Measurements from ENCODE around the gene MTHFSD. TPM values are rescaled to one million over a fixed set of nuclear protein-coding genes. Genes with fewer than 3 reads are reported as not detected.

MTHFSD gene
- polyA plus RNA-seq, 1 donor (not counting 4 experiments of a cell fraction or from before 2014, with no cell fraction given), result 14.7 TPM

- no peaks in the 10 kb centered on the region for H3K27me3 ChIP-seq (ENCODE audit: control insufficient read depth, extremely low read depth, insufficient read depth, low read length)
- no peaks in the 10 kb centered on the region for H3K4me1 ChIP-seq (ENCODE audit: control insufficient read depth, extremely low read depth, insufficient read depth, low read length)
- H3K9ac ChIP-seq (ENCODE audit: control insufficient read depth, extremely low read depth, insufficient read depth, low read length), result no peak overlapping the region
- H3K36me3 ChIP-seq (ENCODE audit: control insufficient read depth in 2 of 2, extremely low read depth in 1 of 2, insufficient read depth in 2 of 2, low read length in 2 of 2), result peaks cover 8 to 28% of the 10 kb centered on the region in 2 experiments
- TF ChIP-seq, protein P1, sequence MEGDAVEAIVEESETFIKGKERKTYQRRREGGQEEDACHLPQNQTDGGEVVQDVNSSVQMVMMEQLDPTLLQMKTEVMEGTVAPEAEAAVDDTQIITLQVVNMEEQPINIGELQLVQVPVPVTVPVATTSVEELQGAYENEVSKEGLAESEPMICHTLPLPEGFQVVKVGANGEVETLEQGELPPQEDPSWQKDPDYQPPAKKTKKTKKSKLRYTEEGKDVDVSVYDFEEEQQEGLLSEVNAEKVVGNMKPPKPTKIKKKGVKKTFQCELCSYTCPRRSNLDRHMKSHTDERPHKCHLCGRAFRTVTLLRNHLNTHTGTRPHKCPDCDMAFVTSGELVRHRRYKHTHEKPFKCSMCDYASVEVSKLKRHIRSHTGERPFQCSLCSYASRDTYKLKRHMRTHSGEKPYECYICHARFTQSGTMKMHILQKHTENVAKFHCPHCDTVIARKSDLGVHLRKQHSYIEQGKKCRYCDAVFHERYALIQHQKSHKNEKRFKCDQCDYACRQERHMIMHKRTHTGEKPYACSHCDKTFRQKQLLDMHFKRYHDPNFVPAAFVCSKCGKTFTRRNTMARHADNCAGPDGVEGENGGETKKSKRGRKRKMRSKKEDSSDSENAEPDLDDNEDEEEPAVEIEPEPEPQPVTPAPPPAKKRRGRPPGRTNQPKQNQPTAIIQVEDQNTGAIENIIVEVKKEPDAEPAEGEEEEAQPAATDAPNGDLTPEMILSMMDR (optimal IDR thresholded peaks at IDR 0.05 in 1 of 3, IDR thresholded peaks at IDR 0.05 in 1 of 3, conservative IDR thresholded peaks at IDR 0.05 in 1 of 3; ENCODE audit: extremely low read depth in 1 of 3, insufficient read depth in 2 of 3, low read length in 3 of 3), result no peak
- no peak for TF ChIP-seq EZH2 (IDR thresholded peaks at IDR 0.05; ENCODE audit: low read length)
- H3K27ac ChIP-seq (ENCODE audit: control insufficient read depth, insufficient read depth, low read length), result no peak overlapping the region
- H4K20me1 ChIP-seq (ENCODE audit: control insufficient read depth, extremely low read depth, insufficient read depth, low read length), result no peaks in the 10 kb centered on the region
- DNase-seq (ENCODE audit: low read depth, low spot score), result no peak
- no peaks in the 10 kb centered on the region for H3K9me1 ChIP-seq (ENCODE audit: control insufficient read depth, extremely low read depth, insufficient read depth, low read length)
- FAIRE-seq, result no peak
- dilution Hi-C loops (cut with MboI; ENCODE audit: extremely low pct_ligation_motif_present, low sequenced_read_pairs), result no loop called here
- no peak overlapping the region for H3K4me3 ChIP-seq (ENCODE audit: control insufficient read depth in 2 of 3, extremely low read depth in 1 of 3, insufficient read depth in 2 of 3, low read depth in 1 of 3, low read length in 3 of 3)
- H3K79me2 ChIP-seq (ENCODE audit: control insufficient read depth, insufficient read depth, low read length), result no peaks in the 10 kb centered on the region
- H3K4me2 ChIP-seq (ENCODE audit: control insufficient read depth, extremely low read depth, insufficient read depth, low read depth, low read length), result no peak overlapping the region
- no peaks in the 10 kb centered on the region for H3K9me3 ChIP-seq (ENCODE audit: control insufficient read depth, low read depth, low read length)
- H2AFZ ChIP-seq (ENCODE audit: control insufficient read depth, low read length), result no peak overlapping the region
Measured at GRCh38 chr16:86547286-86547685, 7.7 kb downstream of the MTHFSD start.

DNA sequence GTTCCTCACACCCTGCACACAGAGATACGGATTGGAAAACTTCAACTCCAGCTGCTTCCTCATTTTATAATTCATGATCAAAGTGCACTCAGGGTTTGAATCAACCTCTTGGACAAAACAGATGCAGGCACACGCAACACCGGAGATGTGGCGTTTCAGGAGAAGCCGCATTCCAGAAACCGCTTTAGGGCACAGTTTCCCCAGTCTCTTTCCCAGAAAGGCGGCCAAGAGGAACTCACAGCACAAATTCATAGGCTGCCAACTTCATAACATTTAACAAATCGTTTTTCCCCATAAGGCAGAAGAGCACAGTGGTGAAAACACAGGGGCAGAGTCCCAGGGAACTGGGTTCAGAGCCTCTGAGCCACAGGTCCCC, 8.4 kb downstream of the MTHFSD start:
- H3K4me2 ChIP-seq (ENCODE audit: control insufficient read depth, extremely low read depth, insufficient read depth, low read depth, low read length), result no peak overlapping the region
- H3K36me3 ChIP-seq (ENCODE audit: control insufficient read depth in 2 of 2, extremely low read depth in 1 of 2, insufficient read depth in 2 of 2, low read length in 2 of 2), result peaks cover 8 to 34% of the 10 kb centered on the region in 2 experiments
- dilution Hi-C loops (cut with MboI; ENCODE audit: extremely low pct_ligation_motif_present, low sequenced_read_pairs), result no loop called here
- H3K27ac ChIP-seq (ENCODE audit: control insufficient read depth, insufficient read depth, low read length), result no peak overlapping the region
- no peaks in the 10 kb centered on the region for H3K9me1 ChIP-seq (ENCODE audit: control insufficient read depth, extremely low read depth, insufficient read depth, low read length)
- H3K4me1 ChIP-seq (ENCODE audit: control insufficient read depth, extremely low read depth, insufficient read depth, low read length), result no peaks in the 10 kb centered on the region
- no peak for FAIRE-seq
- H3K9ac ChIP-seq (ENCODE audit: control insufficient read depth, extremely low read depth, insufficient read depth, low read length), result no peak overlapping the region
- H2AFZ ChIP-seq (ENCODE audit: control insufficient read depth, low read length), result no peak overlapping the region
- H3K9me3 ChIP-seq (ENCODE audit: control insufficient read depth, low read depth, low read length), result no peaks in the 10 kb centered on the region
- H3K79me2 ChIP-seq (ENCODE audit: control insufficient read depth, insufficient read depth, low read length), result no peaks in the 10 kb centered on the region
- no peaks in the 10 kb centered on the region for H3K27me3 ChIP-seq (ENCODE audit: control insufficient read depth, extremely low read depth, insufficient read depth, low read length)
- no peak for DNase-seq (ENCODE audit: low read depth, low spot score)
- H4K20me1 ChIP-seq (ENCODE audit: control insufficient read depth, extremely low read depth, insufficient read depth, low read length), result no peaks in the 10 kb centered on the region
- no peak overlapping the region for H3K4me3 ChIP-seq (ENCODE audit: control insufficient read depth in 2 of 3, extremely low read depth in 1 of 3, insufficient read depth in 2 of 3, low read depth in 1 of 3, low read length in 3 of 3)
- no peak for TF ChIP-seq EZH2 (IDR thresholded peaks at IDR 0.05; ENCODE audit: low read length)
- TF ChIP-seq, protein P1 (optimal IDR thresholded peaks at IDR 0.05 in 1 of 3, IDR thresholded peaks at IDR 0.05 in 1 of 3, conservative IDR thresholded peaks at IDR 0.05 in 1 of 3; ENCODE audit: extremely low read depth in 1 of 3, insufficient read depth in 2 of 3, low read length in 3 of 3), result no peak
